Suprapubic skin (tissue), 4 donors: ENCODE results near the gene NKX1-2.

Experiments used
- CTCF ChIP-seq, 2 donors: fragments of 200-600 bp in 1 of 2; fragments of 450-650 bp in 1 of 2; sonication (generic) in 1 of 2; IDR thresholded peaks; one replicate each; pipeline ENCODE4 v1.5.1; 2016 to 2019; ENCODE audit warnings: antibody characterized with exemption in 2 of 2, mild to moderate bottlenecking in 1 of 2, moderate library complexity in 1 of 2
- EP300 ChIP-seq: sonication (generic); formaldehyde crosslinking; IDR thresholded peaks from one replicate; pipeline ENCODE4 v1.6.1; 2017; ENCODE audit warnings: antibody characterized with exemption
- POLR2A ChIP-seq, 2 donors: fragments of 450-650 bp; IDR thresholded peaks; one replicate each; pipeline ENCODE4 v1.6.1; 2017; ENCODE audit warnings: antibody characterized with exemption in 2 of 2, mild to moderate bottlenecking in 2 of 2, moderate library complexity in 2 of 2
- POLR2AphosphoS5 ChIP-seq, 3 donors: sonication (generic); formaldehyde crosslinking; IDR thresholded peaks; one replicate each; pipeline ENCODE4 v1.6.1; 2017; ENCODE audit warnings: antibody characterized with exemption in 3 of 3

- TF ChIP-seq CTCF (IDR thresholded peaks at IDR 0.05) (no peak), POLR2A (IDR thresholded peaks at IDR 0.05) (no peak), EP300 (no peak), POLR2AphosphoS5 (IDR thresholded peaks at IDR 0.05) (no peak)
Observed at GRCh38 chr10:124430077-124430476, 19.8 kb downstream of the NKX1-2 start.
